ENCODE data around the gene TKT. TPM values are rescaled to one million over a fixed set of nuclear protein-coding genes. Genes with fewer than 3 reads are reported as not detected.
A peak's percentile ranks its signal among the peaks of the same experiment; 100 is the strongest.

The TKT gene
- total RNA-seq, 6 experiments from 2014 or later = 98.9 to 257 (median 146) TPM

GRCh38 chr3:53198996-53199395, 56.8 kb downstream of the TKT start:
- Histone ChIP-seq H3K27ac (no peak overlapping the region), H3K36me3 (no peaks in the 10 kb centered on the region), H3K4me1 (peaks cover 0 to 4% (median 0%) of the 10 kb centered on the region in 4 donors), H3K27me3 (no peaks in the 10 kb centered on the region), H3K9me3 (no peaks in the 10 kb centered on the region), H3K4me3 (no peak overlapping the region)
- no peak for TF ChIP-seq CTCF (IDR thresholded peaks at IDR 0.05)
- no peak for TF ChIP-seq POLR2A (IDR thresholded peaks at IDR 0.05)
- intact Hi-C loops (cut with DNase I) = no loop called here
- no peak for DNase-seq
- WGBS (ENCODE audit: insufficient coverage, low coverage, low lambda C conversion rate, missing lambda C conversion rate) = 80% methylated on average over 2 of the region's 7 CpGs
- no peak for ATAC-seq

- intact Hi-C loops (cut with DNase I) = no loop called here
- no peaks in the 10 kb centered on the region for H3K9me3 ChIP-seq
- no peak overlapping the region for H3K27ac ChIP-seq
- TF ChIP-seq CTCF (IDR thresholded peaks at IDR 0.05) (no peak), POLR2A (IDR thresholded peaks at IDR 0.05) (no peak)
- DNase-seq = no peak
- WGBS (ENCODE audit: insufficient coverage, low coverage, low lambda C conversion rate, missing lambda C conversion rate) = 75% methylated on average over 10 of the region's 10 CpGs
- H3K4me3 ChIP-seq = no peak overlapping the region
- ATAC-seq = no peak
- no peaks in the 10 kb centered on the region for H3K27me3 ChIP-seq
- peaks cover 0 to 4% (median 0%) of the 10 kb centered on the region in 4 donors for H3K4me1 ChIP-seq
- H3K36me3 ChIP-seq = no peaks in the 10 kb centered on the region
Measured at GRCh38 chr3:53198256-53198977, 57.4 kb downstream of the TKT start.

DNA sequence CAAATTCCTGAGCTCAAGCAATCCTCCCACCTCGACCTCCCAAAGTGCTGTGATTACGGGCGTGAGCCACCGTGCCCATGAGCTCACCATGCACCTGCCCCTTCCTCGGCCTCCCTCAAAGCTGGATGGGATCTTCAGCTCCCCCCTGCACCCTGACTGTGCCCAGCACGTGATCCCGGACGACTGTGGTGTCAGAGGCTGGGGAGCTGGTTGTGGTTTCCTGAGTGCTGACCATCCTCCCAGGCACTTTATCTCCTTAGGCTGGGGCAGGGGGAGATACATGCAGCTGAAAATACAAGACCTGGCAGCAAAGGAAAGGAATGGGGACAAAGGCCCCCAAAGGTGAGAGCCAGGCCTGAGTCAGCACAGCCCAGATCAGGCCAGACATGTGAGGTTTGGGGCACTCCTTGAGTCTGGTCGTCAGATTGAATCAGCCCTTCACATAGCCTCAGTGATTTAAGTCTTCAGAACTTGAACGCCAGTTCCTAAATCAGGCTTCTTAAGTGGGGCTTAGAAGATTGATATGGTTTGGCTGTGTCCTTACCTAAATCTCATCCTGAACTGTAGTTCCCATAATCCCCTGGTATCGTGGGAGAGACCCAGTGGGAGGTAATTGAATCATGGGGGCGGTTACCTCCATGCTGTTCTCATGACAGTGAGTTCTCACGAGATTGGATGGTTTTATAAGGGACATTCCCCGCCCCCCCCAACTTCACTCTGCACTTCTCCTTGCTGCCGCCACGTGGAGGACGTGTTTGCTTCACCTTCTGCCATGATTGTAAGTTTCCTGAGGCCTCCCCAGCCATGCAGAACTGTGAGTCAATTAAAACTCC, 59.0 kb downstream of the TKT start:
- no peak for TF ChIP-seq CTCF (IDR thresholded peaks at IDR 0.05)
- no peak for TF ChIP-seq POLR2A (IDR thresholded peaks at IDR 0.05)
- intact Hi-C loops (cut with DNase I) = no loop called here
- no peak for ATAC-seq
- Histone ChIP-seq H3K4me3 (no peak overlapping the region), H3K9me3 (no peaks in the 10 kb centered on the region), H3K36me3 (no peaks in the 10 kb centered on the region), H3K27ac (no peak overlapping the region), H3K27me3 (no peaks in the 10 kb centered on the region), H3K4me1 (peaks cover 0 to 4% (median 0%) of the 10 kb centered on the region in 4 donors)
- DNase-seq = no peak
- WGBS (ENCODE audit: insufficient coverage, low coverage, low lambda C conversion rate, missing lambda C conversion rate) = 54% methylated on average over 12 of the region's 17 CpGs

GRCh38 chr3:53195602-53196574, 59.9 kb downstream of the TKT start:
- WGBS (ENCODE audit: insufficient coverage, low coverage, low lambda C conversion rate, missing lambda C conversion rate) = 17% methylated on average over 21 of the region's 36 CpGs
- TF ChIP-seq POLR2A (IDR thresholded peaks at IDR 0.05) (no peak), CTCF (IDR thresholded peaks at IDR 0.05) (peak; percentile 93 to 100 (median 99))
- no peak overlapping the region for H3K4me3 ChIP-seq
- H3K4me1 ChIP-seq = peaks cover 0 to 4% (median 0%) of the 10 kb centered on the region in 4 donors
- DNase-seq (peak in 2 of 3 donors; percentile 53 to 64), ATAC-seq (peak; percentile 71 to 85 (median 84))
- intact Hi-C loops (cut with DNase I) = no loop called here
- H3K9me3 ChIP-seq = no peaks in the 10 kb centered on the region
- H3K27ac ChIP-seq = no peak overlapping the region
- H3K36me3 ChIP-seq = no peaks in the 10 kb centered on the region
- no peaks in the 10 kb centered on the region for H3K27me3 ChIP-seq

Measured in right lobe of liver (tissue), 6 donors.